HepG2 (cell line): ENCODE results near the gene DCAF6. TPM values are rescaled to one million over a fixed set of nuclear protein-coding genes. Genes with fewer than 3 reads are reported as not detected.
A peak's percentile ranks its signal among the peaks of the same experiment; 100 is the strongest.

Experiments
- KDM6A ChIP-seq: IDR thresholded peaks from 2 replicates; pipeline ENCODE4 v1.6.1; 2016; ENCODE audit warnings: low read depth
- MBNL3 ChIP-seq: fragments of 250-450 bp; sonication (Bioruptor Pico); conservative IDR thresholded peaks from 2 replicates; pipeline ENCODE4 v1.8.0; 2022; ENCODE audit warnings: mild to moderate bottlenecking, inconsistent platforms
- MED13 ChIP-seq: sonication (generic); formaldehyde crosslinking; IDR thresholded peaks from 2 replicates; pipeline ENCODE4 v1.5.0; 2020; ENCODE audit warnings: missing genetic modification reagents
- MTA1 ChIP-seq: sonication (generic); formaldehyde crosslinking; IDR thresholded peaks from 2 replicates; pipeline ENCODE4 v1.4.0; 2020; ENCODE audit warnings: missing genetic modification reagents, mild to moderate bottlenecking, borderline replicate concordance
- MXD4 ChIP-seq: IDR thresholded peaks from 2 replicates; pipeline ENCODE4 v1.6.1; 2016; ENCODE audit warnings: mild to moderate bottlenecking, missing biosample characterization, missing genetic modification reagents
- NCOA1 ChIP-seq: sonication (generic); formaldehyde crosslinking; IDR thresholded peaks from 2 replicates; pipeline ENCODE4 v1.9.0; 2021; ENCODE audit warnings: missing genetic modification reagents
- ONECUT2 ChIP-seq: sonication (generic); formaldehyde crosslinking; IDR thresholded peaks from 2 replicates; pipeline ENCODE4 v1.4.0; 2020; ENCODE audit warnings: missing genetic modification reagents
- RAD51 ChIP-seq: fragments of 450-650 bp; IDR thresholded peaks from 2 replicates; pipeline ENCODE4 v1.6.1; 2016; ENCODE audit warnings: borderline replicate concordance
- SIN3B ChIP-seq: fragments of 150-350 bp; IDR thresholded peaks from 2 replicates; pipeline ENCODE4 v1.6.1; 2014; ENCODE audit warnings: low read length
- STAT6 ChIP-seq: sonication (generic); formaldehyde crosslinking; IDR thresholded peaks from 2 replicates; pipeline ENCODE4 v1.4.0; 2020; ENCODE audit warnings: missing genetic modification reagents, mild to moderate bottlenecking, borderline replicate concordance
- TEF ChIP-seq: sonication (generic); formaldehyde crosslinking; IDR thresholded peaks from 2 replicates; pipeline ENCODE4 v1.5.0; 2020; ENCODE audit warnings: missing genetic modification reagents
- ZNF713 ChIP-seq: sonication (generic); formaldehyde crosslinking; IDR thresholded peaks from 2 replicates; pipeline ENCODE4 v1.4.0; 2020; ENCODE audit warnings: mild to moderate bottlenecking, missing genetic modification reagents
- ZNF775 ChIP-seq: sonication (generic); formaldehyde crosslinking; IDR thresholded peaks from 2 replicates; pipeline ENCODE4 v1.4.0; 2020; ENCODE audit warnings: missing genetic modification reagents, mild to moderate bottlenecking, moderate library complexity, borderline replicate concordance
- ZSCAN12 ChIP-seq: sonication (generic); formaldehyde crosslinking; IDR thresholded peaks from 2 replicates; pipeline ENCODE4 v1.9.0; 2021; ENCODE audit warnings: mild to moderate bottlenecking, missing genetic modification reagents
- polyA plus RNA-seq, 8 experiments: library from polyadenylated mRNA; depleted of rRNA in 3 of 8; stranded (reverse) in 7 of 8; unstranded in 1 of 8; fragments of >200 nt; fragmentation: Illumina TruSeq in 4 of 8; extraction: Trizol in 4 of 8; gene quantifications; 2 replicates each; pipeline versions ENCODE4 v1.2.1 to v1.2.3, GENCODE V29; 2011 to 2016; ENCODE audit warnings: low read depth in 4 of 8, missing spikeins in 1 of 8, mixed read lengths in 1 of 8; ENCODE audit not compliant: insufficient read depth in 1 of 8
- total RNA-seq, 5 experiments: library from RNA; depleted of rRNA; stranded (reverse); fragments of >200 nt; fragmentation: Illumina TruSeq; extraction: Trizol; gene quantifications; 2 replicates each; pipeline ENCODE4 v1.2.3, GENCODE V29; 2016; ENCODE audit warnings: low read depth in 1 of 5
- TF ChIP-seq, protein P1 (sequence below): sonication (generic); formaldehyde crosslinking; IDR thresholded peaks from 2 replicates; pipeline ENCODE4 v1.4.0; 2020; ENCODE audit warnings: mild to moderate bottlenecking, missing genetic modification reagents
- TF ChIP-seq, protein P2 (sequence below): sonication (generic); formaldehyde crosslinking; IDR thresholded peaks from 2 replicates; pipeline ENCODE4 v1.4.0; 2020; ENCODE audit warnings: missing genetic modification reagents

DCAF6 gene
- total and polyA plus RNA-seq, 2 of the 13 experiments (the other 11 are each of a cell fraction or from before 2014, with no cell fraction given): 24.7 to 33.7 TPM

GRCh38 chr1:167935216-167936067, 1.0 kb upstream of the DCAF6 start (continued):
- peak; percentile 14; the same call in 1 of the 2 replicates for TF ChIP-seq MXD4 (CRISPR knock-in tag)
- TF ChIP-seq, protein P1, sequence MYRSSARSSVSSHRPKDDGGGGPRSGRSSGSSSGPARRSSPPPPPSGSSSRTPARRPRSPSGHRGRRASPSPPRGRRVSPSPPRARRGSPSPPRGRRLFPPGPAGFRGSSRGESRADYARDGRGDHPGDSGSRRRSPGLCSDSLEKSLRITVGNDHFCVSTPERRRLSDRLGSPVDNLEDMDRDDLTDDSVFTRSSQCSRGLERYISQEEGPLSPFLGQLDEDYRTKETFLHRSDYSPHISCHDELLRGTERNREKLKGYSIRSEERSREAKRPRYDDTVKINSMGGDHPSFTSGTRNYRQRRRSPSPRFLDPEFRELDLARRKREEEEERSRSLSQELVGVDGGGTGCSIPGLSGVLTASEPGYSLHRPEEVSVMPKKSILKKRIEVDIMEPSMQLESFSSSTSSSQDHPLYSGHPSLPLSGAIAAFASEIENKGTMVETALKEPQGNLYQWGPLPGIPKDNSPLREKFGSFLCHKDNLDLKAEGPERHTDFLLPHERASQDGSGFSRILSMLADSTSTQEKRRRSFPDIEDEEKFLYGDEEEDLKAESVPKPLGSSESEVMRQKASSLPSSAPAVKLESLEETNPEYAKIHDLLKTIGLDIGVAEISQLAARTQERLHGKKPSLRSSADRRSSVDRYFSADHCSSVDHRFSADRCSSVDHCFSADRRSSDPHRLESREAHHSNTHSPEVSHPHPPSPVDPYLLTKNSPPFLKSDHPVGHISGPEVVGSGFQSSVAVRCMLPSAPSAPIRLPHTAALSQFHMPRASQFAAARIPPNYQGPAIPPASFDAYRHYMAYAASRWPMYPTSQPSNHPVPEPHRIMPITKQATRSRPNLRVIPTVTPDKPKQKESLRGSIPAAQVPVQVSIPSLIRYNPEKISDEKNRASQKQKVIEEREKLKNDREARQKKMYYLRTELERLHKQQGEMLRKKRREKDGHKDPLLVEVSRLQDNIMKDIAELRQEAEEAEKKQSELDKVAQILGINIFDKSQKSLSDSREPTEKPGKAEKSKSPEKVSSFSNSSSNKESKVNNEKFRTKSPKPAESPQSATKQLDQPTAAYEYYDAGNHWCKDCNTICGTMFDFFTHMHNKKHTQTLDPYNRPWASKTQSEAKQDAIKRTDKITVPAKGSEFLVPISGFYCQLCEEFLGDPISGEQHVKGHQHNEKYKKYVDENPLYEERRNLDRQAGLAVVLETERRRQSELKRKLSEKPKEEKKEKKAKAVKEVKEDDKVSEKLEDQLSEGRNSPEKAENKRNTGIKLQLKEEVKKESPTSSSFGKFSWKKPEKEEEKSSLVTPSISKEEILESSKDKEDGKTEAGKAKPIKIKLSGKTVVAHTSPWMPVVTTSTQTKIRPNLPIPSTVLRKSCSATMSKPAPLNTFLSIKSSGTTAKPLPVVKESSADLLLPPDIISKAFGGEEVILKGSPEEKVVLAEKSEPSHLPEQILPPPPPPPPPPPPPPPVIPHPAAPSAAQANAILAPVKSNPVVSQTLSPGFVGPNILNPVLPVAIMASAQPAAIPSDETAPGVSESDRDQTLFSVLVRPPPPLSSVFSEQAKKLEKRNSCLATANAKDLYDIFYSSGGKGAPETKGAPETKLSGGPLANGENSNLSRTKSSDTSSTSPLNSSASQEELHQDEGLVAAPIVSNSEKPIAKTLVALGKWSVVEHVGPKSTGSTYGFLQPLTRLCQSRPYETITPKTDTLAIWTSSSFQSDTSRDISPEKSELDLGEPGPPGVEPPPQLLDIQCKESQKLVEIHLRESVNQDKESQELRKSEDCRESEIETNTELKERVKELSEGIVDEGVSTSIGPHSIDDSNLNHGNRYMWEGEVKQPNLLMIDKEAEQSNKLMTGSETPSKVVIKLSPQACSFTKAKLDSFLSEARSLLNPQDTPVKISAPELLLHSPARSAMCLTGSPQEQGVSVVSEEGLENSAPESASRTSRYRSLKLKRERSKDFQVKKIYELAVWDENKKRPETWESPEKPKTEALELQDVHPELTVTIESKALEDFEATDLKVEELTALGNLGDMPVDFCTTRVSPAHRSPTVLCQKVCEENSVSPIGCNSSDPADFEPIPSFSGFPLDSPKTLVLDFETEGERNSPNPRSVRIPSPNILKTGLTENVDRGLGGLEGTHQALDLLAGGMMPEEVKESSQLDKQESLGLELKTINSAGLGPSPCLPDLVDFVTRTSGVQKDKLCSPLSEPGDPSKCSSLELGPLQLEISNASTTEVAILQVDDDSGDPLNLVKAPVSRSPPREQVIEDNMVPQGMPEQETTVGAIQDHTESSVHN (CRISPR knock-in tag): no peak
- no peak; the same call in 1 of the 2 replicates for TF ChIP-seq ZSCAN12 (CRISPR knock-in tag)
- no peak for TF ChIP-seq SIN3B
- no peak for TF ChIP-seq ZNF713 (CRISPR knock-in tag)
- 0 out of 2 replicates have a peak, but pooled peaks have one; percentile 43 for TF ChIP-seq MED13 (CRISPR knock-in tag)
- no peak; the same call in 1 of the 2 replicates for TF ChIP-seq STAT6 (CRISPR knock-in tag)
- no peak for TF ChIP-seq MTA1 (CRISPR knock-in tag)
- TF ChIP-seq KDM6A: no peak
- no peak for TF ChIP-seq MBNL3 (CRISPR knock-in tag)
- TF ChIP-seq ZNF775 (CRISPR knock-in tag): no peak
- TF ChIP-seq NCOA1: no peak
- TF ChIP-seq ONECUT2 (CRISPR knock-in tag): no peak
- no peak for TF ChIP-seq RAD51
- TF ChIP-seq, protein P2, sequence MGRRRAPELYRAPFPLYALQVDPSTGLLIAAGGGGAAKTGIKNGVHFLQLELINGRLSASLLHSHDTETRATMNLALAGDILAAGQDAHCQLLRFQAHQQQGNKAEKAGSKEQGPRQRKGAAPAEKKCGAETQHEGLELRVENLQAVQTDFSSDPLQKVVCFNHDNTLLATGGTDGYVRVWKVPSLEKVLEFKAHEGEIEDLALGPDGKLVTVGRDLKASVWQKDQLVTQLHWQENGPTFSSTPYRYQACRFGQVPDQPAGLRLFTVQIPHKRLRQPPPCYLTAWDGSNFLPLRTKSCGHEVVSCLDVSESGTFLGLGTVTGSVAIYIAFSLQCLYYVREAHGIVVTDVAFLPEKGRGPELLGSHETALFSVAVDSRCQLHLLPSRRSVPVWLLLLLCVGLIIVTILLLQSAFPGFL (CRISPR knock-in tag): no peak
- 0 out of 2 replicates have a peak, but pooled peaks have one; percentile 13 for TF ChIP-seq TEF
